Right atrium auricular region (tissue), 2 donors: ENCODE measurements around the gene ABL2. TPM values are rescaled to one million over a fixed set of nuclear protein-coding genes. Genes with fewer than 3 reads are reported as not detected.

Experiments
- DNase-seq: peaks from one replicate; pipeline ENCODE4 v3.0.0-alpha.2; 2019; ENCODE audit warnings: low spot score
- H3K27ac ChIP-seq, 2 donors: fragments of 200-600 bp; sonication (generic); 1 replicate in 1 of 2; 2 replicates in 1 of 2; pipeline ENCODE4 v1.5.1; 2016 to 2019
- H3K27me3 ChIP-seq, 2 donors: fragments of 200-600 bp; sonication (generic); one replicate each; pipeline versions ENCODE4 v1.5.1 to v1.6.0; 2017 to 2019
- H3K36me3 ChIP-seq: fragments of 200-600 bp; sonication (generic); one replicate; pipeline ENCODE4 v1.5.1; 2016
- H3K4me1 ChIP-seq, 2 donors: fragments of 200-600 bp; sonication (generic); one replicate each; pipeline versions ENCODE4 v1.5.1 to v1.6.0; 2017 to 2019
- H3K4me3 ChIP-seq, 2 donors: fragments of 200-600 bp; sonication (generic); 1 replicate in 1 of 2; 2 replicates in 1 of 2; pipeline ENCODE4 v1.5.1; 2017 to 2019; ENCODE audit warnings: mild to moderate bottlenecking in 1 of 2, moderate library complexity in 1 of 2
- H3K9me3 ChIP-seq, 2 donors: fragments of 200-600 bp; sonication (generic); one replicate each; pipeline ENCODE4 v1.5.1; 2019
- total RNA-seq, 2 donors: library from RNA; depleted of rRNA; stranded (reverse); fragments of >200 nt; gene quantifications; one replicate each; pipeline ENCODE4 v1.1.0, GENCODE V29; 2016
- TF ChIP-seq, protein P1 (sequence below), 2 donors: fragments of 200-600 bp; sonication (generic); IDR thresholded peaks; one replicate each; pipeline ENCODE4 v1.5.1; 2019; ENCODE audit warnings: antibody characterized with exemption in 2 of 2

ABL2 gene
- total RNA-seq, 2 donors from 2014 or later, result 6.3 to 12.1 TPM

DNA sequence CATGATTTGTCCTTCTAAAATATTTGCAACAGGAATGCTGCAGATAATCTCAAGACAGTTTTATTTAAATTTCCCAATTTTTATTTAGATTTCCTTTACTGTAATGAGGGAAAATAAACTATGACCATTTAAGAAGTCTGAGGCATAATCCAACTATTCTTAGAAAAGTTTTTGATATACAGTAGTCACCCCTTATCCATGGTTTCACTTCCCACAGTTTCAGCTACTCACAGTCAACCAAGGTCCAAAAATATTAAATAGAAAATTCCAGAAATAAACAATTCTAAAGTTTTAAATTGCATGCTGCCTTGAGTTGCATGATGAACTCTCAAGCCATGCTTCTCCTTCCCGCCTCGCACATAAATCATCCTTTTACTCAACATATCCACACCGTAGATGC, 114.3 kb downstream of the ABL2 start:
- TF ChIP-seq, protein P1, sequence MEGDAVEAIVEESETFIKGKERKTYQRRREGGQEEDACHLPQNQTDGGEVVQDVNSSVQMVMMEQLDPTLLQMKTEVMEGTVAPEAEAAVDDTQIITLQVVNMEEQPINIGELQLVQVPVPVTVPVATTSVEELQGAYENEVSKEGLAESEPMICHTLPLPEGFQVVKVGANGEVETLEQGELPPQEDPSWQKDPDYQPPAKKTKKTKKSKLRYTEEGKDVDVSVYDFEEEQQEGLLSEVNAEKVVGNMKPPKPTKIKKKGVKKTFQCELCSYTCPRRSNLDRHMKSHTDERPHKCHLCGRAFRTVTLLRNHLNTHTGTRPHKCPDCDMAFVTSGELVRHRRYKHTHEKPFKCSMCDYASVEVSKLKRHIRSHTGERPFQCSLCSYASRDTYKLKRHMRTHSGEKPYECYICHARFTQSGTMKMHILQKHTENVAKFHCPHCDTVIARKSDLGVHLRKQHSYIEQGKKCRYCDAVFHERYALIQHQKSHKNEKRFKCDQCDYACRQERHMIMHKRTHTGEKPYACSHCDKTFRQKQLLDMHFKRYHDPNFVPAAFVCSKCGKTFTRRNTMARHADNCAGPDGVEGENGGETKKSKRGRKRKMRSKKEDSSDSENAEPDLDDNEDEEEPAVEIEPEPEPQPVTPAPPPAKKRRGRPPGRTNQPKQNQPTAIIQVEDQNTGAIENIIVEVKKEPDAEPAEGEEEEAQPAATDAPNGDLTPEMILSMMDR (IDR thresholded peaks at IDR 0.05), result no peak
- Histone ChIP-seq H3K4me3 (no peak overlapping the region), H3K36me3 (peaks cover 62% of the 10 kb centered on the region)

DNA sequence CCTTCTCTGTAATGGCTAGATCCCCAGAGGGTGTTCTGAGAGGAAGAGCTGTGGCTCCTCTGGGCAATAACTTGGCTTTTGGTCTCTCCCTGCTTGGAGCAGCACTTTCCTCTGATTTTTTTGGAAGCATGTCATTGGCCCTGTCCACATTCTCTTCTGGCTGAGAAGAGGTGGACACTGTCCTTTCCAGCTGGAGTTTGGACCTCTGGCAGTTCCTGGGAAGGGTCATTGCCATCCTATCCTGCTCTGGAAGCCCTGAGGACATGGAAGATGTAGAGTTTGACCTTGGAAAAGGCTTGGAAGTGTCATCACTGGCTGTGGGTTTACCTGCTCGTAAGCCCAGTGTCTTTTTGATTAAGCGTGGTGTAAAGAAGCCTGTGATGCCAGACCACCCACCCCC, 120.8 kb downstream of the ABL2 start:
- Histone ChIP-seq H3K4me3 (no peak overlapping the region), H3K9me3 (no peaks in the 10 kb centered on the region), H3K27ac (no peak overlapping the region), H3K4me1 (peaks cover 0 to 20% of the 10 kb centered on the region in 2 donors), H3K36me3 (peaks cover 43% of the 10 kb centered on the region), H3K27me3 (no peaks in the 10 kb centered on the region)
- TF ChIP-seq, protein P1 (IDR thresholded peaks at IDR 0.05), result no peak
- DNase-seq, result no peak

More for the DNA sequence above, 114.3 kb downstream of the ABL2 start:
- Histone ChIP-seq H3K9me3 (no peaks in the 10 kb centered on the region), H3K27ac (no peak overlapping the region), H3K27me3 (no peaks in the 10 kb centered on the region), H3K4me1 (no peaks in the 10 kb centered on the region)
- DNase-seq, result no peak

DNA sequence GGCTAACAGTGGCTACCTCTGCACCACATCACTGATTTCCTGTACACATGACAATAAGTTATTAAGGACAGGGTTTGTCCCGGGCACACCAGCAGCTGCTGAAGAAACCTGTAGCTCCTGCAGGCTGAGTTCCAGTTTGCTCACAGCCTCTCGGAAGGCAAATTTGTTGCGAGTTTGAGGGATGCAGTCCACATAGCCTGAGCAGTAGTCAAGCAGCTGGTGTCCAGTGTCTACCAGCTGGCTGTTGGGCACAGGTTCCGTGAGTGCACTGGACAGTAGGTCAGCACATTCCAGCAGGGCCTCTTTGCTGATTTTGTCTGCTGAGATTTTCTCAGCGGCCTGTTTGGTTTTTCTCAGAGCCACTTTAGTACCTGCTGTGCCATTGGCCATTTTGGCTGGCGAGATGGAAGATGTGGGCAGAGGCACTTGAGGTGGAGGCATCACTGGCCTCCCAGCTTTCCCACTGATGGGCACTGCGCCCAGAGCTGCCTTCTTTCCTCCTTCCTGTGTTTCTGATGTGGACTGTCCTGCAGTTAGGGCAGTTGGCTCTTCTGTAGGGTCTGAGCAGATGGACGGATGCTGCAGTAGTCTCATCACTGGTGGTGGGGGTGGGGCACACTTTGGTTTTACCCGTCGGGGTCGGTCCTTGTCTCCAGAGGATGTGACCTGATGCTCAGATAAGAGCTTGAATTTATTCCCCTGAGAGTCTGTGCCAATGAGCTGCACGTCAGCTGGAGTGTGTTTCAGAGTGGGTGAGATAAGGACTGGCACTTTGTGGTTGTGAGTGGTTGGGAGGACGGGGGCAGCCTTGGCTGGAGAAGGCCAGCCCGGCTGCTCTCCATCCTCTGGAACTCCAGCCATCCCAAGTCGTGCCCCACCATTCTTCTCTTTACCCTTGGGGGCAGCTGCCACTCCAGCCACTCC, 121.5 kb downstream of the ABL2 start:
- no peak overlapping the region for H3K4me3 ChIP-seq
- DNase-seq, result no peak
- H3K36me3 ChIP-seq, result peaks cover 43% of the 10 kb centered on the region
- no peaks in the 10 kb centered on the region for H3K27me3 ChIP-seq
- no peak overlapping the region for H3K27ac ChIP-seq
- peaks cover 0 to 20% of the 10 kb centered on the region in 2 donors for H3K4me1 ChIP-seq
- no peaks in the 10 kb centered on the region for H3K9me3 ChIP-seq
- TF ChIP-seq, protein P1 (IDR thresholded peaks at IDR 0.05), result no peak

DNA sequence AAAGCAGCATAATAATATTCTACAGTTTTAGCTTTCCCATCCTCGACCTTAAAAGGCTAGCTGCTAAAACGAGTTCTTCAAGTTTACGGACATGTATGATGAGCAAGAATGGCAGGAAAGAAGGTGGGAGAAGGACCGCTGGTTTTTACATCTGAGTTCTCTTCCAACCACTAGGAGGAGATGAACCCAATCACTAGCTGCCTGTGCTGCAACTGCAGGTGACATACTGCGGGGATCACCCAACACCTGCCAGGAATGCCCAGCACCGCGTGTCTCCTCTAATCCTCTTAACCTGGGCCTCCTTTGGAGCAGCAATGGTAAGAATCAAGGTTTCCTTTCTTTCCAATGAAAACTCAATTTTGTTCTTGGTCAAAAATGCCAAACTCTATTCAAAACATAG, 124.1 kb downstream of the ABL2 start:
- TF ChIP-seq, protein P1 (IDR thresholded peaks at IDR 0.05), result peak in 1 of 2 donors; percentile 21
- H3K27ac ChIP-seq, result no peak overlapping the region
- no peaks in the 10 kb centered on the region for H3K27me3 ChIP-seq
- no peak for DNase-seq
- H3K36me3 ChIP-seq, result peaks cover 28% of the 10 kb centered on the region
- no peak overlapping the region for H3K4me3 ChIP-seq
- no peaks in the 10 kb centered on the region for H3K9me3 ChIP-seq
- H3K4me1 ChIP-seq, result peaks cover 0 to 20% of the 10 kb centered on the region in 2 donors

DNA sequence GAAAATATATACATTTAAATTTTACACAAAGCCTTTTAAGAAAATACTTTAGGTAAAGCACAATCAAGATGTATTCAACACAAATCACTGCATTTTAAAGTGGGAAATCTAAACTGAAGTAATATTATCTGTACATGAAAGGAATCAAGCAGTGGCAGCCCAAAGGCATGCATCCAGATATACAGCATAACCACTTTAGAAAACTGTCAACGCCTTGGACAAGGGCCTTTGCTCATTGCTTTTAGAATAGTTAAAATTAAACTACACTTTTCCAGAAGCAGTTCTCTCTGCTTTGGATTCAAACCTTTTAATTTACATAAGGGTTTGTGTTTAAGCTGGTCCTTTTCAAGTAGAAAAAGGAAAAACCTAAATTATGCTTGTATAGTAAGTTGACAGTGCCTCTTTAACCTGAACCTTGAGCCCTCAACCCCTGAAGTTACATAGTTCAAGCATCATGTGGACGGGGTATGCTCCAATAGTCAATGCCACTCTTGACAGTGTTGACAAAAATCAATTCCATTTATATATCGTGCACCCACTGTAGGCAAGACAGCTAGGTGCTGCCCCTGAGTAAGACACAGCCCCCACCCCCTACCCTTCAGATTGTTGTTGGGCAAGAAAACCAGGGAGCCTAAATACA, 124.7 kb downstream of the ABL2 start:
- Histone ChIP-seq H3K4me1 (peaks cover 0 to 20% of the 10 kb centered on the region in 2 donors), H3K4me3 (no peak overlapping the region), H3K36me3 (peaks cover 21% of the 10 kb centered on the region), H3K27me3 (no peaks in the 10 kb centered on the region), H3K9me3 (no peaks in the 10 kb centered on the region), H3K27ac (no peak overlapping the region)
- TF ChIP-seq, protein P1 (IDR thresholded peaks at IDR 0.05), result no peak
- DNase-seq, result no peak
